Liver (tissue), 3 donors: ENCODE measurements around the gene COG4.

Experiments
- EGR1 ChIP-seq, 2 donors: IDR thresholded peaks; 2 replicates each; pipeline ENCODE4 v1.6.1; 2016 to 2018; ENCODE audit warnings: antibody characterized with exemption in 2 of 2, low read depth in 2 of 2
- FOXA2 ChIP-seq: IDR thresholded peaks from 2 replicates; pipeline ENCODE4 v1.6.1; 2016; ENCODE audit warnings: antibody characterized with exemption
- GABPA ChIP-seq, 2 donors: IDR thresholded peaks in 1 of 2; conservative IDR thresholded peaks in 1 of 2; 2 replicates each; pipeline ENCODE4 v1.6.1; 2016; ENCODE audit warnings: antibody characterized with exemption in 2 of 2, mild to moderate bottlenecking in 1 of 2, moderate library complexity in 1 of 2
- HNF4A ChIP-seq, 2 donors: conservative IDR thresholded peaks; 2 replicates each; pipeline ENCODE4 v1.6.1; 2016; ENCODE audit warnings: antibody characterized with exemption in 2 of 2, mild to moderate bottlenecking in 2 of 2
- JUND ChIP-seq, 2 donors: IDR thresholded peaks; 2 replicates each; pipeline ENCODE4 v1.6.1; 2016; ENCODE audit warnings: antibody characterized with exemption in 2 of 2
- SP1 ChIP-seq: IDR thresholded peaks from 2 replicates; pipeline ENCODE4 v1.6.1; 2018; ENCODE audit warnings: antibody characterized with exemption, mild to moderate bottlenecking
- YY1 ChIP-seq: IDR thresholded peaks from 2 replicates; pipeline ENCODE4 v1.6.1; 2016; ENCODE audit warnings: antibody characterized with exemption, mild to moderate bottlenecking
- TF ChIP-seq, protein P1 (sequence below): fragments of 150-350 bp; IDR thresholded peaks from 2 replicates; pipeline ENCODE4 v1.5.1; 2017; ENCODE audit warnings: improper control_type of control experiment, low read depth, low read length; ENCODE audit not compliant: missing input control
- TF ChIP-seq, protein P2 (sequence below): IDR thresholded peaks from 2 replicates; pipeline ENCODE4 v1.6.1; 2016; ENCODE audit warnings: antibody characterized with exemption
- TF ChIP-seq, protein P3 (sequence below): IDR thresholded peaks from 2 replicates; pipeline ENCODE4 v1.6.1; 2016; ENCODE audit warnings: antibody characterized with exemption
- donor health status: healthy.
- donor health status: healthy.

DNA sequence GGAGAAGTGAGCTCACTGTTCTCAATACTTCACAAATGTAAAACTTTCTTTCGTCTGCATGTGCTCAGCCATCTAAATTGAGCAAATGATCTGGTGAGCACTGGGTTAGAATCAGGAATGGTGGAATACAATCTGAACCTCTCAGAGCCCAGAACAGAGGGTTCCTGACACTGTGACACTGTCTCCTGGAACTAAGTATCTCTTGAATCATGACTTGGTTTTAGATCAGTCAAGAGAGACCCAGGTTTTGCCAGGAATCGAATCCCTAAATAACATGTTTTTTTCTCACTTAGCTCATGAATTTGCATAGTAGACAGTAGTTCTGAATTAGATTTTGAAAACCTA, 49.5 kb upstream of the COG4 start:
- TF ChIP-seq, protein P1, sequence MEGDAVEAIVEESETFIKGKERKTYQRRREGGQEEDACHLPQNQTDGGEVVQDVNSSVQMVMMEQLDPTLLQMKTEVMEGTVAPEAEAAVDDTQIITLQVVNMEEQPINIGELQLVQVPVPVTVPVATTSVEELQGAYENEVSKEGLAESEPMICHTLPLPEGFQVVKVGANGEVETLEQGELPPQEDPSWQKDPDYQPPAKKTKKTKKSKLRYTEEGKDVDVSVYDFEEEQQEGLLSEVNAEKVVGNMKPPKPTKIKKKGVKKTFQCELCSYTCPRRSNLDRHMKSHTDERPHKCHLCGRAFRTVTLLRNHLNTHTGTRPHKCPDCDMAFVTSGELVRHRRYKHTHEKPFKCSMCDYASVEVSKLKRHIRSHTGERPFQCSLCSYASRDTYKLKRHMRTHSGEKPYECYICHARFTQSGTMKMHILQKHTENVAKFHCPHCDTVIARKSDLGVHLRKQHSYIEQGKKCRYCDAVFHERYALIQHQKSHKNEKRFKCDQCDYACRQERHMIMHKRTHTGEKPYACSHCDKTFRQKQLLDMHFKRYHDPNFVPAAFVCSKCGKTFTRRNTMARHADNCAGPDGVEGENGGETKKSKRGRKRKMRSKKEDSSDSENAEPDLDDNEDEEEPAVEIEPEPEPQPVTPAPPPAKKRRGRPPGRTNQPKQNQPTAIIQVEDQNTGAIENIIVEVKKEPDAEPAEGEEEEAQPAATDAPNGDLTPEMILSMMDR: no peak
- TF ChIP-seq YY1 (no peak), HNF4A (conservative IDR thresholded peaks at IDR 0.05) (no peak), JUND (IDR thresholded peaks at IDR 0.05) (no peak), SP1 (no peak), GABPA (IDR thresholded peaks at IDR 0.05 in 1 of 2, conservative IDR thresholded peaks at IDR 0.05 in 1 of 2) (no peak), EGR1 (IDR thresholded peaks at IDR 0.05; ENCODE audit: low read depth in 2 of 2) (no peak), FOXA2 (no peak)
- TF ChIP-seq, protein P2, sequence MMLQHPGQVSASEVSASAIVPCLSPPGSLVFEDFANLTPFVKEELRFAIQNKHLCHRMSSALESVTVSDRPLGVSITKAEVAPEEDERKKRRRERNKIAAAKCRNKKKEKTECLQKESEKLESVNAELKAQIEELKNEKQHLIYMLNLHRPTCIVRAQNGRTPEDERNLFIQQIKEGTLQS: no peak
- TF ChIP-seq, protein P3, sequence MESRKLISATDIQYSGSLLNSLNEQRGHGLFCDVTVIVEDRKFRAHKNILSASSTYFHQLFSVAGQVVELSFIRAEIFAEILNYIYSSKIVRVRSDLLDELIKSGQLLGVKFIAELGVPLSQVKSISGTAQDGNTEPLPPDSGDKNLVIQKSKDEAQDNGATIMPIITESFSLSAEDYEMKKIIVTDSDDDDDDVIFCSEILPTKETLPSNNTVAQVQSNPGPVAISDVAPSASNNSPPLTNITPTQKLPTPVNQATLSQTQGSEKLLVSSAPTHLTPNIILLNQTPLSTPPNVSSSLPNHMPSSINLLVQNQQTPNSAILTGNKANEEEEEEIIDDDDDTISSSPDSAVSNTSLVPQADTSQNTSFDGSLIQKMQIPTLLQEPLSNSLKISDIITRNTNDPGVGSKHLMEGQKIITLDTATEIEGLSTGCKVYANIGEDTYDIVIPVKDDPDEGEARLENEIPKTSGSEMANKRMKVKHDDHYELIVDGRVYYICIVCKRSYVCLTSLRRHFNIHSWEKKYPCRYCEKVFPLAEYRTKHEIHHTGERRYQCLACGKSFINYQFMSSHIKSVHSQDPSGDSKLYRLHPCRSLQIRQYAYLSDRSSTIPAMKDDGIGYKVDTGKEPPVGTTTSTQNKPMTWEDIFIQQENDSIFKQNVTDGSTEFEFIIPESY: no peak
